GM12873 (cell line): ENCODE data around the gene RARS2.

Experiments
- CTCF ChIP-seq: IDR thresholded peaks from 2 replicates; pipeline ENCODE4 v1.5.1; 2012; ENCODE audit warnings: low read depth, mild to moderate bottlenecking, moderate library complexity, low read length, control low read depth; ENCODE audit not compliant: insufficient read depth; ENCODE audit errors: missing control alignments

Gene RARS2

GRCh38 chr6:87498048-87498447, 91.7 kb downstream of the RARS2 start:
- no peak for TF ChIP-seq CTCF

- no peak for TF ChIP-seq CTCF
Observed at GRCh38 chr6:87494761-87495422, 94.9 kb downstream of the RARS2 start.

GRCh38 chr6:87487555-87487954, 102.2 kb downstream of the RARS2 start:
- TF ChIP-seq CTCF: no peak

- TF ChIP-seq CTCF: no peak
Observed at GRCh38 chr6:87484491-87484890, 105.3 kb downstream of the RARS2 start.

- peak; percentile 9 for TF ChIP-seq CTCF
Observed at GRCh38 chr6:87483929-87484328, 105.9 kb downstream of the RARS2 start.

- TF ChIP-seq CTCF: no peak
Observed at GRCh38 chr6:87482366-87482765, 107.4 kb downstream of the RARS2 start.

GRCh38 chr6:87481931-87482330, 107.9 kb downstream of the RARS2 start:
- no peak for TF ChIP-seq CTCF
